ENCODE results near the gene PTGES. TPM values are rescaled to one million over a fixed set of nuclear protein-coding genes. Genes with fewer than 3 reads are reported as not detected.

The PTGES gene
- total and polyA plus RNA-seq, 3 experiments from 2014 or later, result not detected

Other genes starting within 250 kb of the PTGES start
- not detected for gene C9orf50, start 131.9 kb downstream of the PTGES start, total RNA-seq
- gene C9orf50, start 131.9 kb downstream of the PTGES start, polyA plus RNA-seq, result not detected
- 10 to 100 TPM; 65.5 to 68.9 TPM for gene NTMT1, start 126.9 kb downstream of the PTGES start, total RNA-seq
- 48.6 TPM for gene NTMT1, start 126.9 kb downstream of the PTGES start, polyA plus RNA-seq
- gene ASB6, start 110.9 kb downstream of the PTGES start, total RNA-seq, result 10 to 100 TPM; 28.0 to 28.3 TPM
- 31.0 TPM for gene ASB6, start 110.9 kb downstream of the PTGES start, polyA plus RNA-seq
- under 1 TPM; 0.35 to 0.66 TPM for gene PRRX2, start 87.4 kb downstream of the PTGES start, total RNA-seq
- gene PRRX2, start 87.4 kb downstream of the PTGES start, polyA plus RNA-seq, result not detected
- 10 to 100 TPM; 24.6 to 27.1 TPM for gene TOR1B, start 50.1 kb upstream of the PTGES start, total RNA-seq
- 32.8 TPM for gene TOR1B, start 50.1 kb upstream of the PTGES start, polyA plus RNA-seq
- 10 to 100 TPM; 53.8 to 53.9 TPM for gene TOR1A, start 71.1 kb upstream of the PTGES start, total RNA-seq
- gene TOR1A, start 71.1 kb upstream of the PTGES start, polyA plus RNA-seq, result 73.8 TPM
- gene C9orf78, start 82.2 kb upstream of the PTGES start, total RNA-seq, result 10 to 100 TPM; 71.4 to 76.4 TPM
- gene C9orf78, start 82.2 kb upstream of the PTGES start, polyA plus RNA-seq, result 249 TPM
- gene USP20, start 82.4 kb upstream of the PTGES start, total RNA-seq, result 10 to 100 TPM; 50.2 to 50.8 TPM
- 50.3 TPM for gene USP20, start 82.4 kb upstream of the PTGES start, polyA plus RNA-seq